Measurements from ENCODE around the gene GPR84. TPM values are rescaled to one million over a fixed set of nuclear protein-coding genes. Genes with fewer than 3 reads are reported as not detected.
"Not testable (repeated sequence)": the region's sequence is repeated elsewhere in the genome, so short reads cannot be mapped to it uniquely, and the experiment has no call there.

The GPR84 gene
- total and polyA plus RNA-seq, 2 of the 13 experiments (the other 11 are each of a cell fraction or from before 2014, with no cell fraction given) = not detected

DNA sequence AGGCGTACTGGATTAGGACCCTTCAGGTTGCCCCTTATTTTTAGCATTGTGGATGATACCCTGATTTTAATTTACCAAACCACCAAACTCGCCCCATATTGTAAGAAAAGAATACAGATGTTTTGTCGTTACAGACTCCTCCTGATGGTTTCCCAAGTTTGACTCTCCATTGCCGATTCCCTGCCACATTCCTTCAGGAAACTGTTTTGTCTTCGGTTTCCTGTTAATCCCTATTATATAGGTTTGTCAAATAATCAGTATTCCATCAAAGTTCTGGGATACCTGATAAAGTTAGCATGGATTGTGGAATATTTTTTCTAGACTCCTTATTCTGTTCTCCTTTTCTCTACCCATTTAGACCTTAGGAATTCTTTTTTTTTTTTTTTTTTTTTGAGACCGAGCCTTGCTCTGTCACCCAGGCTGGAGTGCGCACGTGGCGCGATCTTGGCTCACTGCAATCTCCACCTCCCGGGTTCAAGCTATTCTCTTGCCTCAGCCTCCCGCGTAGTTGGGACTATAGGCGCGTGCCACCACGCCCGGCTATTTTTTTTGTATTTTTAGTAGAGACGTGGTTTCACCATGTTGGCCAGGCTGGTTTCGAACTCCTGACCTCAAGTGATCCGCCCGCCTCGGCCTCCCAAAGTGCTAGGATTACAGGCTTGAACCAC, 38.7 kb downstream of the GPR84 start (continued):
- TF ChIP-seq ZNF674 (CRISPR knock-in tag; IDR thresholded peaks at IDR 0.05; ENCODE audit: low read depth) (0 out of 2 replicates have a peak, but pooled peaks have one; percentile 33), SATB2 (CRISPR knock-in tag; IDR thresholded peaks at IDR 0.05) (0 out of 2 replicates have a peak, but pooled peaks have one; percentile 6), MED13 (CRISPR knock-in tag; IDR thresholded peaks at IDR 0.05) (0 out of 2 replicates have a peak, but pooled peaks have one; percentile 35), ZNF367 (CRISPR knock-in tag; IDR thresholded peaks at IDR 0.05; ENCODE audit: borderline replicate concordance) (0 out of 2 replicates have a peak, but pooled peaks have one; percentile 65), ZNF350 (CRISPR knock-in tag; IDR thresholded peaks at IDR 0.05; ENCODE audit: borderline replicate concordance, low read depth) (0 out of 2 replicates have a peak, but pooled peaks have one; percentile 1), LCORL (CRISPR knock-in tag; IDR thresholded peaks at IDR 0.05) (peak; percentile 11; the same call in 1 of the 2 replicates)
- TF ChIP-seq, protein P1, sequence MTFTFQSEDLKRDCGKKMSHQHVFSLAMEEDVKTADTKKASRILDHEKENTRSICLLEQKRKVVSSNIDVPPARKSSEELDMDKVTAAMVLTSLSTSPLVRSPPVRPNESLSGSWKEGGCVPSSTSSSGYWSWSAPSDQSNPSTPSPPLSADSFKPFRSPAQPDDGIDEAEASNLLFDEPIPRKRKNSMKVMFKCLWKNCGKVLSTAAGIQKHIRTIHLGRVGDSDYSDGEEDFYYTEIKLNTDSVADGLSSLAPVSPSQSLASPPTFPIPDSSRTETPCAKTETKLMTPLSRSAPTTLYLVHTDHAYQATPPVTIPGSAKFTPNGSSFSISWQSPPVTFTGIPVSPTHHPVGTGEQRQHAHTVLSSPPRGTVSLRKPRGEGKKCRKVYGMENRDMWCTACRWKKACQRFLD (CRISPR knock-in tag; IDR thresholded peaks at IDR 0.05; ENCODE audit: borderline replicate concordance) = 0 out of 2 replicates have a peak, but pooled peaks have one; percentile 54
- TF ChIP-seq LCORL (IDR thresholded peaks at IDR 0.05) = not testable (repeated sequence)

DNA sequence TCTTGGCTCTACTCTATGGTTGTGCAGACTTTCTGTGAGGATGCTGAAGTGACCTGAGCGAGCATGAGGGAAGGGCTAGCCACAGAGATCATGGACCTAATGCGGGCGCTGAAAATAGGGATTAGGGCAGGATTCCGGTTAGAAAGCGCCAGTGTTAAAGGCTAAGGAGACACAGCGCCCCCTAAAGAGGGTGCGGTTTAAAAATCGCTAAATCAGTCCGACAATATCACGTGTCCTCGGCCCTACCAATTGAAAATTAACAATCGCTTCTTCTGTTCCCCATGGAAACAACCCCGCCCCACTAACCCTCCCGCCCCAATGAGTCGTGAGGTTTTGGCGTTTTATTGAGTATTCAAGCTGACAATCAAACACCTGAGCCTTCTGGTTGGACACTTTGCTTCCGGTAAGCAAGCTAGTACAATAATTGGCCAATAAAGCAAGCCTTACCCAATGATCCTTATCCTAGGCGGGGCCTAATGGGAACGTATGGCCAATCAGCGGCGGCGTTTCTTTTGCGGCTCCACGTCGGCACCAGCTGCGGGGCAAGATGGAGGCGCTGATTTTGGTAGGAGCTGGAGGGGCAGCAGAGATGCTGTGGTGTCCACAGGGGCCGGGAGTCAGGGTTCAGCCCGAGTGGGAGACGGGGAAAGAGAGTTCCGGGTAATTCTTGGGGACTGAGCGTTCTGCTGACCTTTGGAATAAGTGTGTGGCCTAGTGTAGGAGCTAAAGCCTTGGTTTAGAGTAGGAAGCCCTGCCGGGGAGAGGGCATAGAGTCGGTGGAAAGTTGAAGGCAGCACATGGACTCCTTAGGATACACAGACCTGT, 39.5 kb downstream of the GPR84 start, which contains the start of gene COPZ1:
Gene COPZ1, plus strand, starts transcription at position 515 of the 825 bp plus-strand sequence. Its CDS starts 33 bp downstream, at position 548.
- peak within 1 kb of the TSS; percentile 83 for H2AFZ ChIP-seq (ENCODE audit: low read length)
- DNase-seq (ENCODE audit: low spot score) (peak; percentile 100), ATAC-seq (peak; percentile 95), FAIRE-seq (peak; percentile 98)
- no peaks in the 10 kb centered on the region for H3K36me3 ChIP-seq (replicated peaks in 1 of 2; ENCODE audit: control insufficient read depth in 1 of 2, insufficient read depth in 2 of 2, low read length in 2 of 2)
- peak within 1 kb of the TSS; percentile 82 to 84 (median 83) for H3K4me3 ChIP-seq (replicated peaks in 1 of 3; ENCODE audit: insufficient read depth in 1 of 3, low read depth in 2 of 3, low read length in 3 of 3)
- POLR2A ChIA-PET = interaction anchor here (0.6 to 3.5 kb wide), 15 partner anchors 8 to 499 kb away, joined by 3 to 87 read pairs (median 10); partner anchors contain the start of genes CBX5, HNRNPA1 and NFE2
- CTCF ChIA-PET (ENCODE audit: low intra/inter-chr PET ratio, low total read pairs) = interaction anchor here (0.6 to 2.6 kb wide), 5 partner anchors 28 to 105 kb away, joined by 3 to 34 read pairs (median 3); no protein-coding TSS in a partner anchor
- BruUV-seq (replicated peaks) = no TSS peak
- no peaks in the 10 kb centered on the region for H3K9me3 ChIP-seq (ENCODE audit: low read length)
- peak within 1 kb of the TSS; percentile 84 for H3K4me2 ChIP-seq (ENCODE audit: low read depth, low read length)
- intact Hi-C loops (cut with micrococcal nuclease; ENCODE audit: unreplicated experiment) = loop anchor here (1.0 to 2.0 kb wide), 4 partner anchors 31 to 74 kb away; partner anchors contain the start of genes CBX5 and HNRNPA1
- H3K27ac ChIP-seq (ENCODE audit: extremely low read length, insufficient read depth, low read length) = peak within 1 kb of the TSS; percentile 89
- peaks cover 44% of the 10 kb centered on the region for H3K4me1 ChIP-seq (ENCODE audit: insufficient read depth, low read length)
- H3K9ac ChIP-seq (ENCODE audit: insufficient read depth, low read depth, low read length) = peak within 1 kb of the TSS; percentile 99
- H3K27me3 ChIP-seq (ENCODE audit: control insufficient read depth in 1 of 2, insufficient read depth in 2 of 2, low read length in 2 of 2) = no peaks in the 10 kb centered on the region; a peak in 1 of 5 replicates
- WGBS (ENCODE audit: low lambda C conversion rate) = 1% methylated on average over 28 of the region's 34 CpGs
- peaks cover 20% of the 10 kb centered on the region for H3K79me2 ChIP-seq (ENCODE audit: insufficient read depth, low read length)
- no peaks in the 10 kb centered on the region for H4K20me1 ChIP-seq (ENCODE audit: insufficient read depth, low read length)
- in situ Hi-C loops (cut with HindIII; ENCODE audit: extremely low pct_ligation_motif_present, low pct_unique_long_range_greater_than_20kb) = loop anchor here (5.0 kb wide), 1 partner anchor 43 kb away; the partner anchor contains the start of genes CBX5 and HNRNPA1
- TF ChIP-seq TEAD3 (CRISPR knock-in tag; optimal IDR thresholded peaks at IDR 0.05; ENCODE audit: borderline replicate concordance) (peak; percentile 27), ATF7 (IDR thresholded peaks at IDR 0.05) (no peak), ATF7 (CRISPR knock-in tag; IDR thresholded peaks at IDR 0.05) (no peak), ISX (CRISPR knock-in tag; conservative IDR thresholded peaks at IDR 0.05) (0 out of 2 replicates have a peak, but pooled peaks have one; percentile 52), DMAP1 (CRISPR knock-in tag; IDR thresholded peaks at IDR 0.05) (peak; percentile 87; the same call in 1 of the 2 replicates)
- TF ChIP-seq, protein P2, sequence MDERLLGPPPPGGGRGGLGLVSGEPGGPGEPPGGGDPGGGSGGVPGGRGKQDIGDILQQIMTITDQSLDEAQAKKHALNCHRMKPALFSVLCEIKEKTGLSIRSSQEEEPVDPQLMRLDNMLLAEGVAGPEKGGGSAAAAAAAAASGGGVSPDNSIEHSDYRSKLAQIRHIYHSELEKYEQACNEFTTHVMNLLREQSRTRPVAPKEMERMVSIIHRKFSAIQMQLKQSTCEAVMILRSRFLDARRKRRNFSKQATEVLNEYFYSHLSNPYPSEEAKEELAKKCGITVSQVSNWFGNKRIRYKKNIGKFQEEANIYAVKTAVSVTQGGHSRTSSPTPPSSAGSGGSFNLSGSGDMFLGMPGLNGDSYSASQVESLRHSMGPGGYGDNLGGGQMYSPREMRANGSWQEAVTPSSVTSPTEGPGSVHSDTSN (CRISPR knock-in tag; IDR thresholded peaks at IDR 0.05) = peak; percentile 90
- TF ChIP-seq, protein P3, sequence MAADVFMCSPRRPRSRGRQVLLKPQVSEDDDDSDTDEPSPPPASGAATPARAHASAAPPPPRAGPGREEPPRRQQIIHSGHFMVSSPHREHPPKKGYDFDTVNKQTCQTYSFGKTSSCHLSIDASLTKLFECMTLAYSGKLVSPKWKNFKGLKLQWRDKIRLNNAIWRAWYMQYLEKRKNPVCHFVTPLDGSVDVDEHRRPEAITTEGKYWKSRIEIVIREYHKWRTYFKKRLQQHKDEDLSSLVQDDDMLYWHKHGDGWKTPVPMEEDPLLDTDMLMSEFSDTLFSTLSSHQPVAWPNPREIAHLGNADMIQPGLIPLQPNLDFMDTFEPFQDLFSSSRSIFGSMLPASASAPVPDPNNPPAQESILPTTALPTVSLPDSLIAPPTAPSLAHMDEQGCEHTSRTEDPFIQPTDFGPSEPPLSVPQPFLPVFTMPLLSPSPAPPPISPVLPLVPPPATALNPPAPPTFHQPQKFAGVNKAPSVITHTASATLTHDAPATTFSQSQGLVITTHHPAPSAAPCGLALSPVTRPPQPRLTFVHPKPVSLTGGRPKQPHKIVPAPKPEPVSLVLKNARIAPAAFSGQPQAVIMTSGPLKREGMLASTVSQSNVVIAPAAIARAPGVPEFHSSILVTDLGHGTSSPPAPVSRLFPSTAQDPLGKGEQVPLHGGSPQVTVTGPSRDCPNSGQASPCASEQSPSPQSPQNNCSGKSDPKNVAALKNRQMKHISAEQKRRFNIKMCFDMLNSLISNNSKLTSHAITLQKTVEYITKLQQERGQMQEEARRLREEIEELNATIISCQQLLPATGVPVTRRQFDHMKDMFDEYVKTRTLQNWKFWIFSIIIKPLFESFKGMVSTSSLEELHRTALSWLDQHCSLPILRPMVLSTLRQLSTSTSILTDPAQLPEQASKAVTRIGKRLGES (CRISPR knock-in tag; IDR thresholded peaks at IDR 0.05; ENCODE audit: borderline replicate concordance) = 0 out of 2 replicates have a peak, but pooled peaks have one; percentile 74
